ENCODE measurements around the gene CARD11. TPM values are rescaled to one million over a fixed set of nuclear protein-coding genes. Genes with fewer than 3 reads are reported as not detected.

The CARD11 gene
- total RNA-seq, 1 experiment from 2014 or later: 0.82 TPM

DNA sequence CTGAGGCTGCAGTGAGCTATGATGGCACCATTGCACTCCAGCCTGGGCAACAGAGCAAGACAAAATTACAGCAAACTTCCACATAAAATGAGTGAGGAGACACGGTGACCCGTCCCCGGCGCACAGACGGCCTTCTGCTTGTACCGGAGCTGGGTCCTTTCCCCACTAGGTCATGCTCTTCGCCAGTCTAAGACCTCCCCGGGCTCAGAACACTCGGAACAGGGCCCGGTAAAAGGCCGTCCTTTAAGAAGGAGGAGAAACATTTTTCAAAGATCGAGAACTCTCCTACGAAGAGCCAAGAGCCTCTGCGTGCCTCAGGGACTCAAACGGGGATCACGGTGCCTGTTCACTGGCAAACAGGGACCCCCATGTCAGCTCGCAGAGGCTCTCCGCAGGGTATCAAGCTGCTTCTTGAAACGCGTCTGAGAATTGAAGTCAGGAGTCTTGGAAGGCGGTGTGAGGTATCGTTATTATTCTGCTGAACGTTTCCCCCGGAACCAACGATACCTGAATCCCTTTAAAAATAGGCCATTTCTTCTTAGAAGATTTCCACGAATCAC, 9.0 kb downstream of the CARD11 start:
- no peak for ATAC-seq
- ChIA-PET CTCF (no interaction called here), POLR2A (no interaction called here)
- no peak overlapping the region for H3K4me3 ChIP-seq (ENCODE audit: low read depth in 2 of 2, low read length in 2 of 2)
- intact Hi-C loops (cut with micrococcal nuclease; ENCODE audit: unreplicated experiment) (no loop called here), in situ Hi-C loops (cut with HindIII; ENCODE audit: low pct_unique_long_range_greater_than_20kb, low sequenced_read_pairs) (no loop called here)
- TF ChIP-seq, protein P1, sequence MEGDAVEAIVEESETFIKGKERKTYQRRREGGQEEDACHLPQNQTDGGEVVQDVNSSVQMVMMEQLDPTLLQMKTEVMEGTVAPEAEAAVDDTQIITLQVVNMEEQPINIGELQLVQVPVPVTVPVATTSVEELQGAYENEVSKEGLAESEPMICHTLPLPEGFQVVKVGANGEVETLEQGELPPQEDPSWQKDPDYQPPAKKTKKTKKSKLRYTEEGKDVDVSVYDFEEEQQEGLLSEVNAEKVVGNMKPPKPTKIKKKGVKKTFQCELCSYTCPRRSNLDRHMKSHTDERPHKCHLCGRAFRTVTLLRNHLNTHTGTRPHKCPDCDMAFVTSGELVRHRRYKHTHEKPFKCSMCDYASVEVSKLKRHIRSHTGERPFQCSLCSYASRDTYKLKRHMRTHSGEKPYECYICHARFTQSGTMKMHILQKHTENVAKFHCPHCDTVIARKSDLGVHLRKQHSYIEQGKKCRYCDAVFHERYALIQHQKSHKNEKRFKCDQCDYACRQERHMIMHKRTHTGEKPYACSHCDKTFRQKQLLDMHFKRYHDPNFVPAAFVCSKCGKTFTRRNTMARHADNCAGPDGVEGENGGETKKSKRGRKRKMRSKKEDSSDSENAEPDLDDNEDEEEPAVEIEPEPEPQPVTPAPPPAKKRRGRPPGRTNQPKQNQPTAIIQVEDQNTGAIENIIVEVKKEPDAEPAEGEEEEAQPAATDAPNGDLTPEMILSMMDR (IDR thresholded peaks at IDR 0.05): no peak
- TF ChIP-seq SIN3A (IDR thresholded peaks at IDR 0.05; ENCODE audit: borderline replicate concordance, insufficient read depth, low read depth, low read length) (no peak), TCF7L2 (IDR thresholded peaks at IDR 0.05; ENCODE audit: low read depth, low read length) (no peak), POLR2AphosphoS5 (IDR thresholded peaks at IDR 0.05; ENCODE audit: low read depth, low read length) (no peak)
- TF ChIP-seq, protein P2, sequence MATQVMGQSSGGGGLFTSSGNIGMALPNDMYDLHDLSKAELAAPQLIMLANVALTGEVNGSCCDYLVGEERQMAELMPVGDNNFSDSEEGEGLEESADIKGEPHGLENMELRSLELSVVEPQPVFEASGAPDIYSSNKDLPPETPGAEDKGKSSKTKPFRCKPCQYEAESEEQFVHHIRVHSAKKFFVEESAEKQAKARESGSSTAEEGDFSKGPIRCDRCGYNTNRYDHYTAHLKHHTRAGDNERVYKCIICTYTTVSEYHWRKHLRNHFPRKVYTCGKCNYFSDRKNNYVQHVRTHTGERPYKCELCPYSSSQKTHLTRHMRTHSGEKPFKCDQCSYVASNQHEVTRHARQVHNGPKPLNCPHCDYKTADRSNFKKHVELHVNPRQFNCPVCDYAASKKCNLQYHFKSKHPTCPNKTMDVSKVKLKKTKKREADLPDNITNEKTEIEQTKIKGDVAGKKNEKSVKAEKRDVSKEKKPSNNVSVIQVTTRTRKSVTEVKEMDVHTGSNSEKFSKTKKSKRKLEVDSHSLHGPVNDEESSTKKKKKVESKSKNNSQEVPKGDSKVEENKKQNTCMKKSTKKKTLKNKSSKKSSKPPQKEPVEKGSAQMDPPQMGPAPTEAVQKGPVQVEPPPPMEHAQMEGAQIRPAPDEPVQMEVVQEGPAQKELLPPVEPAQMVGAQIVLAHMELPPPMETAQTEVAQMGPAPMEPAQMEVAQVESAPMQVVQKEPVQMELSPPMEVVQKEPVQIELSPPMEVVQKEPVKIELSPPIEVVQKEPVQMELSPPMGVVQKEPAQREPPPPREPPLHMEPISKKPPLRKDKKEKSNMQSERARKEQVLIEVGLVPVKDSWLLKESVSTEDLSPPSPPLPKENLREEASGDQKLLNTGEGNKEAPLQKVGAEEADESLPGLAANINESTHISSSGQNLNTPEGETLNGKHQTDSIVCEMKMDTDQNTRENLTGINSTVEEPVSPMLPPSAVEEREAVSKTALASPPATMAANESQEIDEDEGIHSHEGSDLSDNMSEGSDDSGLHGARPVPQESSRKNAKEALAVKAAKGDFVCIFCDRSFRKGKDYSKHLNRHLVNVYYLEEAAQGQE (IDR thresholded peaks at IDR 0.05; ENCODE audit: insufficient read depth in 1 of 2, low read depth in 2 of 2, low read length in 1 of 2): no peak
- no peaks in the 10 kb centered on the region for H3K4me1 ChIP-seq (ENCODE audit: control insufficient read depth, insufficient read depth, low read length)
- no peaks in the 10 kb centered on the region for H3K9me3 ChIP-seq (ENCODE audit: control insufficient read depth, insufficient read depth, low read depth, low read length)
- H3K36me3 ChIP-seq (ENCODE audit: control insufficient read depth, insufficient read depth, low read length): no peaks in the 10 kb centered on the region
- no TSS peak for BruUV-seq (replicated peaks)
- H3K27me3 ChIP-seq (ENCODE audit: control insufficient read depth, insufficient read depth, low read length): no peaks in the 10 kb centered on the region
- no peak for DNase-seq (ENCODE audit: low read depth, low spot score)
- H3K27ac ChIP-seq (ENCODE audit: low read length): no peak overlapping the region

DNA sequence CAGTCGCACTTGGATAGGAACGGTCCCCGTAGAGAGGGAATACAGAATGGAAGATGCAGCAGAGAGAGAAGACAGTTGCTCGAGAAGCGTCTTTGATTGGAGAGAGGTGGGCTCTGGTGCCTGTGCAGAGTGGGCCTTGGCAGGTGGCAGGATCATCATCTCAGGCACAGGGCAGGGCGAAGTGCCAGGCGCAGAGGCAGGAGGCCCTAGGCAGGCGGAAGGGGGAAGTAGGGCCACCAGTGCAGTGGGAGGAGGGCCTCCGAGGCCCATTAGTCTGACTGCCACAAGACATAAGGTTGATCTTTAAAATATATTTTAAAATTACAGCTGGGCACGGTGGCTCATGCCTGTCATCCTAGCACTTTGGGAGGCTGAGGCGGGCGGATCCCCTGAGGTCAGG, 10.1 kb downstream of the CARD11 start:
- in situ Hi-C loops (cut with HindIII; ENCODE audit: low pct_unique_long_range_greater_than_20kb, low sequenced_read_pairs): no loop called here
- Histone ChIP-seq H3K27ac (ENCODE audit: low read length) (no peak overlapping the region), H3K27me3 (ENCODE audit: control insufficient read depth, insufficient read depth, low read length) (no peaks in the 10 kb centered on the region), H3K4me3 (ENCODE audit: low read depth in 2 of 2, low read length in 2 of 2) (no peak overlapping the region), H3K36me3 (ENCODE audit: control insufficient read depth, insufficient read depth, low read length) (no peaks in the 10 kb centered on the region), H3K4me1 (ENCODE audit: control insufficient read depth, insufficient read depth, low read length) (no peaks in the 10 kb centered on the region), H3K9me3 (ENCODE audit: control insufficient read depth, insufficient read depth, low read depth, low read length) (no peaks in the 10 kb centered on the region)
- TF ChIP-seq, protein P1 (IDR thresholded peaks at IDR 0.05): no peak
- TF ChIP-seq TCF7L2 (IDR thresholded peaks at IDR 0.05; ENCODE audit: low read depth, low read length): no peak
- no peak for TF ChIP-seq POLR2AphosphoS5 (IDR thresholded peaks at IDR 0.05; ENCODE audit: low read depth, low read length)
- TF ChIP-seq, protein P2 (IDR thresholded peaks at IDR 0.05; ENCODE audit: insufficient read depth in 1 of 2, low read depth in 2 of 2, low read length in 1 of 2): no peak
- TF ChIP-seq SIN3A (IDR thresholded peaks at IDR 0.05; ENCODE audit: borderline replicate concordance, insufficient read depth, low read depth, low read length): no peak
- ATAC-seq: no peak
- ChIA-PET POLR2A (no interaction called here), CTCF (no interaction called here)
- intact Hi-C loops (cut with micrococcal nuclease; ENCODE audit: unreplicated experiment): no loop called here
- DNase-seq (ENCODE audit: low read depth, low spot score): no peak
- BruUV-seq (replicated peaks): no TSS peak
